Activated T-helper 1 cell treated with anti-CD3 and anti-CD28 coated beads, Interleukin-12 subunit alpha, Interleukin-12 subunit beta, Interleukin-2, Interleukin-4 antibody, amounts not matched to agents 30 ng/mL and 10 ng/mL and 1 ng/mL, durations not matched to agents 14 hours and 24 hours and 36 hours (primary cell): ENCODE measurements around the gene ZBED4. TPM values are rescaled to one million over a fixed set of nuclear protein-coding genes. Genes with fewer than 3 reads are reported as not detected.
A peak's percentile ranks its signal among the peaks of the same experiment; 100 is the strongest.
"Not testable (repeated sequence)": the region's sequence is repeated elsewhere in the genome, so short reads cannot be mapped to it uniquely, and the experiment has no call there.

Experiments used
- DNase-seq: peaks from one replicate; pipeline ENCODE4 v3.0.0; 2021; ENCODE audit warnings: low spot score
- H3K27ac Mint-ChIP-seq: one replicate; pipeline ENCODE4 v1.8.0; 2021; ENCODE audit warnings: mild to moderate bottlenecking, mixed read lengths
- H3K27me3 Mint-ChIP-seq: one replicate; pipeline ENCODE4 v1.8.0; 2022; ENCODE audit warnings: mild to moderate bottlenecking, moderate library complexity, mixed read lengths; ENCODE audit not compliant: insufficient read depth
- H3K36me3 Mint-ChIP-seq: one replicate; pipeline ENCODE4 v1.8.0; 2021; ENCODE audit warnings: low read depth, mixed read lengths
- H3K4me1 Mint-ChIP-seq: one replicate; pipeline ENCODE4 v1.8.0; 2021; ENCODE audit warnings: low read depth, mixed read lengths
- H3K4me3 Mint-ChIP-seq: one replicate; pipeline ENCODE4 v1.8.0; 2021; ENCODE audit warnings: mild to moderate bottlenecking, moderate library complexity, mixed read lengths
- H3K9me3 Mint-ChIP-seq: one replicate; pipeline ENCODE4 v1.8.0; 2021; ENCODE audit warnings: mixed read lengths
- intact Hi-C: fragments of 100-400 bp; cut with micrococcal nuclease; formaldehyde crosslinking; loops from one replicate; pipeline ENCODE4 v1.15.1; 2024
- total RNA-seq: library from RNA; stranded (reverse); gene quantifications from 2 replicates; pipeline ENCODE4 v1.2.3, GENCODE V29; 2022

ZBED4 gene
- total RNA-seq, 1 donor from 2014 or later: 19.4 TPM

GRCh38 chr22:49821741-49822140 lies 31.9 kb upstream of the ZBED4 start:
- H3K36me3 Mint-ChIP-seq: peaks cover 51% of the 10 kb centered on the region
- DNase-seq, H3K9me3 Mint-ChIP-seq, H3K27ac Mint-ChIP-seq, intact Hi-C loops, H3K4me3 Mint-ChIP-seq, H3K27me3 Mint-ChIP-seq: not testable (repeated sequence)
- peaks cover 56% of the 10 kb centered on the region for H3K4me1 Mint-ChIP-seq

- Mint-ChIP-seq H3K36me3 (peaks cover 37% of the 10 kb centered on the region), H3K4me1 (peaks cover 40% of the 10 kb centered on the region), H3K27ac (peak overlapping the region; percentile 4), H3K9me3 (no peaks in the 10 kb centered on the region), H3K4me3 (no peak overlapping the region), H3K27me3 (no peaks in the 10 kb centered on the region)
- DNase-seq: no peak
- intact Hi-C loops: no loop called here
These were observed 30.2 kb upstream of the ZBED4 start for GRCh38 chr22:49823289-49824045.

- DNase-seq: no peak
- Mint-ChIP-seq H3K36me3 (peaks cover 30% of the 10 kb centered on the region), H3K27ac (no peak overlapping the region), H3K4me3 (peak overlapping the region; percentile 92), H3K27me3 (no peaks in the 10 kb centered on the region), H3K9me3 (no peaks in the 10 kb centered on the region), H3K4me1 (peaks cover 41% of the 10 kb centered on the region)
- intact Hi-C loops: no loop called here
These were observed 29.3 kb upstream of the ZBED4 start for GRCh38 chr22:49824185-49824925.

GRCh38 chr22:49824936-49825335 lies 28.7 kb upstream of the ZBED4 start:
- no peak for DNase-seq
- peak overlapping the region; percentile 92 for H3K4me3 Mint-ChIP-seq
- H3K27me3 Mint-ChIP-seq: no peaks in the 10 kb centered on the region
- H3K36me3 Mint-ChIP-seq: peaks cover 36% of the 10 kb centered on the region
- intact Hi-C loops: loop anchor here (5.0 kb wide), 2 partner anchors 42 to 92 kb away; partner anchors contain the start of genes ALG12 and CRELD2
- H3K4me1 Mint-ChIP-seq: peaks cover 47% of the 10 kb centered on the region
- H3K9me3 Mint-ChIP-seq: peaks cover 3% of the 10 kb centered on the region
- no peak overlapping the region for H3K27ac Mint-ChIP-seq

- H3K36me3 Mint-ChIP-seq: peaks cover 33% of the 10 kb centered on the region
- intact Hi-C loops: loop anchor here (5.0 kb wide), 2 partner anchors 42 to 92 kb away; partner anchors contain the start of genes ALG12 and CRELD2
- no peaks in the 10 kb centered on the region for H3K27me3 Mint-ChIP-seq
- peaks cover 5% of the 10 kb centered on the region for H3K9me3 Mint-ChIP-seq
- peaks cover 47% of the 10 kb centered on the region for H3K4me1 Mint-ChIP-seq
- DNase-seq: no peak
- peak overlapping the region; percentile 92 for H3K4me3 Mint-ChIP-seq
- peak overlapping the region; percentile 92 for H3K27ac Mint-ChIP-seq
These were observed 28.2 kb upstream of the ZBED4 start for GRCh38 chr22:49825436-49825835.

- Mint-ChIP-seq H3K27ac (peak overlapping the region; percentile 92), H3K9me3 (peaks cover 9% of the 10 kb centered on the region), H3K4me1 (peaks cover 47% of the 10 kb centered on the region), H3K4me3 (peak overlapping the region; percentile 92), H3K27me3 (no peaks in the 10 kb centered on the region), H3K36me3 (peaks cover 27% of the 10 kb centered on the region)
- intact Hi-C loops: loop anchor here (1.0 to 5.0 kb wide), 6 partner anchors 13 to 91 kb away; partner anchors contain the start of genes ALG12, CRELD2 and ZBED4
- peak; percentile 38 for DNase-seq
These were observed 27.6 kb upstream of the ZBED4 start for GRCh38 chr22:49825944-49826602.

GRCh38 chr22:49826603-49827270 lies 26.9 kb upstream of the ZBED4 start:
- H3K27me3 Mint-ChIP-seq: no peaks in the 10 kb centered on the region
- H3K4me3 Mint-ChIP-seq: peak overlapping the region; percentile 92
- peak; percentile 29 for DNase-seq
- peak overlapping the region; percentile 92 for H3K27ac Mint-ChIP-seq
- peaks cover 48% of the 10 kb centered on the region for H3K4me1 Mint-ChIP-seq
- H3K9me3 Mint-ChIP-seq: peaks cover 10% of the 10 kb centered on the region
- H3K36me3 Mint-ChIP-seq: peaks cover 26% of the 10 kb centered on the region
- intact Hi-C loops: loop anchor here (1.0 to 5.0 kb wide), 6 partner anchors 13 to 91 kb away; partner anchors contain the start of genes ALG12, CRELD2 and ZBED4

GRCh38 chr22:49827271-49827852 lies 26.3 kb upstream of the ZBED4 start:
- H3K4me1 Mint-ChIP-seq: peaks cover 48% of the 10 kb centered on the region
- intact Hi-C loops: loop anchor here (2.0 to 5.0 kb wide), 4 partner anchors 19 to 90 kb away; partner anchors contain the start of genes ALG12 and CRELD2
- peaks cover 26% of the 10 kb centered on the region for H3K36me3 Mint-ChIP-seq
- DNase-seq: no peak
- H3K4me3 Mint-ChIP-seq: no peak overlapping the region
- no peaks in the 10 kb centered on the region for H3K27me3 Mint-ChIP-seq
- H3K9me3 Mint-ChIP-seq: peaks cover 10% of the 10 kb centered on the region
- H3K27ac Mint-ChIP-seq: no peak overlapping the region

- peak; percentile 54 for DNase-seq
- Mint-ChIP-seq H3K9me3 (peaks cover 10% of the 10 kb centered on the region), H3K27ac (peak within 1 kb of the TSS; percentile 92), H3K4me3 (peak within 1 kb of the TSS; percentile 92), H3K4me1 (peaks cover 48% of the 10 kb centered on the region), H3K36me3 (peaks cover 20% of the 10 kb centered on the region), H3K27me3 (peaks cover 3% of the 10 kb centered on the region)
- intact Hi-C loops: loop anchor here (2.0 to 5.0 kb wide), 4 partner anchors 19 to 89 kb away; partner anchors contain the start of genes ALG12 and CRELD2
These were observed 25.6 kb upstream of the ZBED4 start, which contains the start of gene BRD1 for GRCh38 chr22:49827853-49828598. TSS of gene BRD1 (minus strand) at chr22:49827873. CDS start at chr22:49824317, 3,556 bp downstream.

GRCh38 chr22:49828599-49828965 lies 25.1 kb upstream of the ZBED4 start:
- H3K27me3 Mint-ChIP-seq: peaks cover 3% of the 10 kb centered on the region
- peak overlapping the region; percentile 86 for H3K27ac Mint-ChIP-seq
- H3K4me3 Mint-ChIP-seq: peak overlapping the region; percentile 77
- no peak for DNase-seq
- H3K4me1 Mint-ChIP-seq: peaks cover 46% of the 10 kb centered on the region
- peaks cover 18% of the 10 kb centered on the region for H3K36me3 Mint-ChIP-seq
- intact Hi-C loops: loop anchor here (5.0 kb wide), 2 partner anchors 39 to 89 kb away; partner anchors contain the start of genes ALG12 and CRELD2
- peaks cover 10% of the 10 kb centered on the region for H3K9me3 Mint-ChIP-seq
